IMR-90 (cell line): ENCODE measurements around the gene HTR3A.

Experiments
- BHLHE40 ChIP-seq: fragments of 150-350 bp; IDR thresholded peaks from 2 replicates; pipeline ENCODE4 v1.6.1; 2016; ENCODE audit warnings: mild to moderate bottlenecking, low read depth, low read length
- MAFK ChIP-seq: IDR thresholded peaks from 2 replicates; pipeline ENCODE4 v1.6.1; 2012; ENCODE audit warnings: low read depth, low read length, improper control_type of control experiment
- POLR2A ChIP-seq: IDR thresholded peaks from 2 replicates; pipeline ENCODE4 v1.6.1; 2012; ENCODE audit warnings: mild to moderate bottlenecking, low read depth, low read length
- TF ChIP-seq, protein P1 (sequence below): conservative IDR thresholded peaks from 2 replicates; pipeline ENCODE4 v1.5.1; 2012; ENCODE audit warnings: mild to moderate bottlenecking, low read depth, low read length, improper control_type of control experiment

DNA sequence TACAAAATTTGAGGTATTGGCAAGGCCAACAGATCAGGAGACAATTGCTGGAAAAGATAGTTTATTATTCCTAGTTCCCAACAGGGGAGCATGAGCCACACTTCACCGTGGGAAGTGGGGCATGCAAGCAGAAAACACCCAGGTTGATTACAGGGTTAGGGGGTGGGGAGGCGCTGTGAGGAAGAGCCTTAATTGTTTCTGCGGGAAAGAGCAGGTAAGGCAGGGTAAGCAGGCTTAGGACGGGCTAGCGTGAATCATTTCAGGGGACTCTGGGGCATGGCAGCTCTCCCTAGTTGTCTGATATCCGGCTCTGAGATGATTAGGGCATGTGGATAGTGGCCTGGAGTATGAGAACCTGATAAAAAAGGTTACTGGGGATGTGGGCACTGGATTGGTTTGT lies 20.7 kb upstream of the HTR3A start:
- no peak for TF ChIP-seq POLR2A
- TF ChIP-seq MAFK = no peak
- TF ChIP-seq BHLHE40 = no peak
- TF ChIP-seq, protein P1, sequence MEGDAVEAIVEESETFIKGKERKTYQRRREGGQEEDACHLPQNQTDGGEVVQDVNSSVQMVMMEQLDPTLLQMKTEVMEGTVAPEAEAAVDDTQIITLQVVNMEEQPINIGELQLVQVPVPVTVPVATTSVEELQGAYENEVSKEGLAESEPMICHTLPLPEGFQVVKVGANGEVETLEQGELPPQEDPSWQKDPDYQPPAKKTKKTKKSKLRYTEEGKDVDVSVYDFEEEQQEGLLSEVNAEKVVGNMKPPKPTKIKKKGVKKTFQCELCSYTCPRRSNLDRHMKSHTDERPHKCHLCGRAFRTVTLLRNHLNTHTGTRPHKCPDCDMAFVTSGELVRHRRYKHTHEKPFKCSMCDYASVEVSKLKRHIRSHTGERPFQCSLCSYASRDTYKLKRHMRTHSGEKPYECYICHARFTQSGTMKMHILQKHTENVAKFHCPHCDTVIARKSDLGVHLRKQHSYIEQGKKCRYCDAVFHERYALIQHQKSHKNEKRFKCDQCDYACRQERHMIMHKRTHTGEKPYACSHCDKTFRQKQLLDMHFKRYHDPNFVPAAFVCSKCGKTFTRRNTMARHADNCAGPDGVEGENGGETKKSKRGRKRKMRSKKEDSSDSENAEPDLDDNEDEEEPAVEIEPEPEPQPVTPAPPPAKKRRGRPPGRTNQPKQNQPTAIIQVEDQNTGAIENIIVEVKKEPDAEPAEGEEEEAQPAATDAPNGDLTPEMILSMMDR = no peak
